Pancreas (tissue), 10 donors: Measurements from ENCODE around the gene MSL3B.

ENCODE experiments used
- ATAC-seq, 4 donors: fragments of 200-7000 bp; cut with Tn5 transposase; one replicate each; pipeline versions ENCODE4 v1.8.0 to v1.9.1; 2020; ENCODE audit warnings: mild to moderate bottlenecking in 4 of 4, moderate library complexity in 4 of 4
- DNase-seq, 6 donors: peaks; one replicate each; pipeline ENCODE4 v3.0.0-alpha.2; 2020
- FAIRE-seq: peaks from 2 replicates; lab custom pipeline; 2012; peaks lifted over from hg19 to GRCh38; lab: Jason Lieb, UNC
- H3K27ac ChIP-seq, 4 donors: fragments of 200-600 bp; sonication (generic); 1 replicate in 3 of 4; 2 replicates in 1 of 4; pipeline versions ENCODE4 v1.5.0 to v1.8.0; 2020
- H3K27me3 ChIP-seq, 4 donors: fragments of 200-600 bp; one replicate each; pipeline ENCODE4 v1.8.0; 2021
- H3K36me3 ChIP-seq, 3 donors: fragments of 200-600 bp; sonication (generic) in 1 of 3; one replicate each; pipeline versions ENCODE4 v1.5.0 to v1.8.0; 2020 to 2021
- H3K4me1 ChIP-seq, 3 donors: fragments of 200-600 bp; one replicate each; pipeline ENCODE4 v1.8.0; 2021
- H3K4me3 ChIP-seq, 4 donors: fragments of 200-600 bp; sonication (generic) in 2 of 4; one replicate each; pipeline versions ENCODE4 v1.5.0 to v1.8.0; 2020 to 2021
- H3K9me3 ChIP-seq, 4 donors: fragments of 200-600 bp; one replicate each; pipeline ENCODE4 v1.8.0; 2021
- WGBS, 2 donors: extraction: QIAGEN DNeasy Blood & Tissue Kit; methylation state at CpG; one replicate each; pipeline ENCODE4 v1.1.7; 2013; 5-methylcytosine and 5-hydroxymethylcytosine counted together
- intact Hi-C, 3 donors: fragments of 100-400 bp; cut with DNase I; formaldehyde crosslinking; loops; one replicate each; pipeline versions ENCODE4 v1.11.1 to v1.14.2; 2022
- TF ChIP-seq, protein P1 (sequence below), 4 donors: fragments of 200-600 bp; sonication (generic) in 3 of 4; IDR thresholded peaks; one replicate each; pipeline versions ENCODE4 v1.5.0 to v1.8.0; 2021; ENCODE audit warnings: antibody characterized with exemption in 4 of 4
- donor health status: healthy with polysubstance abuse.
- donor health status: DM: no; HTN: no; CAD: no; lungs with moderate emphysema.
- donor health status: DM: no; HTN: no; CAD: no.
- donor health status: control.
- donor health status: control.
- donor health status: Bipolar disorder and iron deficiency.
- donor health status: DM: yes; HTN: yes; CAD: no.
- donor health status: DM: no; HTN: no; CAD: no.
- donor health status: DM: no; HTN: no; CAD: no.
- donor health status: DM: yes; HTN: yes; CAD: no.

The MSL3B gene

DNA sequence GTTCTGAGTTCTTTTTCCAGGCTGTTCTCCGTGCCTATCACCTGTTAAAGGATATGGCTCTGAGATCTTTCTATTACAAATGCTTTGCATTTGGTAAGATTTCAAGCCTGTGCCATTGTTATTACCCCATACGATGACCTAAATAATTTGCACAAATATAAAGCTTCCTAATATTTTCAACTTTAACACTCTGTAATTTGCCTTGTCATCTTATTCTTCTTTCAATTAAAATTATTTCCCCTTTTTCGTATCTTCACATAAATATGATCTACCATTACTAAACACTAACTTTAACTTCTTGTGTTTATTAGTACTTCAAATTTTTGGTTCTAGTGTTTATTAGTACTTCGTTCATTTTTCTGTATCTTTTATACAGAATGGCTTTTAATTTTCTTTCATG lies 3.2 kb upstream of the MSL3B start:
- H3K36me3 ChIP-seq: no peaks in the 10 kb centered on the region
- intact Hi-C loops: no loop called here
- WGBS, 2 donors: 45 to 61% methylated on average over 4 of the region's 4 CpGs
- FAIRE-seq: no peak
- H3K4me3 ChIP-seq: no peak overlapping the region
- no peak for DNase-seq
- TF ChIP-seq, protein P1, sequence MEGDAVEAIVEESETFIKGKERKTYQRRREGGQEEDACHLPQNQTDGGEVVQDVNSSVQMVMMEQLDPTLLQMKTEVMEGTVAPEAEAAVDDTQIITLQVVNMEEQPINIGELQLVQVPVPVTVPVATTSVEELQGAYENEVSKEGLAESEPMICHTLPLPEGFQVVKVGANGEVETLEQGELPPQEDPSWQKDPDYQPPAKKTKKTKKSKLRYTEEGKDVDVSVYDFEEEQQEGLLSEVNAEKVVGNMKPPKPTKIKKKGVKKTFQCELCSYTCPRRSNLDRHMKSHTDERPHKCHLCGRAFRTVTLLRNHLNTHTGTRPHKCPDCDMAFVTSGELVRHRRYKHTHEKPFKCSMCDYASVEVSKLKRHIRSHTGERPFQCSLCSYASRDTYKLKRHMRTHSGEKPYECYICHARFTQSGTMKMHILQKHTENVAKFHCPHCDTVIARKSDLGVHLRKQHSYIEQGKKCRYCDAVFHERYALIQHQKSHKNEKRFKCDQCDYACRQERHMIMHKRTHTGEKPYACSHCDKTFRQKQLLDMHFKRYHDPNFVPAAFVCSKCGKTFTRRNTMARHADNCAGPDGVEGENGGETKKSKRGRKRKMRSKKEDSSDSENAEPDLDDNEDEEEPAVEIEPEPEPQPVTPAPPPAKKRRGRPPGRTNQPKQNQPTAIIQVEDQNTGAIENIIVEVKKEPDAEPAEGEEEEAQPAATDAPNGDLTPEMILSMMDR (IDR thresholded peaks at IDR 0.05): no peak
- ATAC-seq: no peak
- H3K9me3 ChIP-seq: no peaks in the 10 kb centered on the region
- H3K27me3 ChIP-seq: peaks cover 0 to 32% (median 0%) of the 10 kb centered on the region in 4 donors
- no peak overlapping the region for H3K27ac ChIP-seq
- no peaks in the 10 kb centered on the region for H3K4me1 ChIP-seq

DNA sequence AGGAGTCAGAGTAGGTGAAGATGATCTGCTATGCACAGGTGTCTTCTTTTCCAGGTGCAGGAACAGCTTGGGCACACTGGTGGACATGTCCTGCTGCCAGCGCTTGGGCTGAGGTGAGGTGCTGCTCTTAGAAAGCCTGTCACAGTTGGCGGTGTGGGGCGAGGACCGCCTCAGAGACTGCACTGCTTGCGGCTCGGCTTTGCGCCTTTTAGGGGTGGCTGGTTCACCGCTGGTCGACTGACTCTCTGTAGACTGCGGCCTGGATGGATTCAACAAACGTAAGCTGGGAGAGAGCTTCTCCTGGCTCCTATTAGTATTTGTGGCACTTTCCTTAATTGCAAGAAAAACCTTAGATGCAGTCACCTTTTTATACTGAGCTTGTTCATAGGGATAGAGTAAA lies 1.7 kb downstream of the MSL3B start:
- H3K4me3 ChIP-seq: no peak overlapping the region

DNA sequence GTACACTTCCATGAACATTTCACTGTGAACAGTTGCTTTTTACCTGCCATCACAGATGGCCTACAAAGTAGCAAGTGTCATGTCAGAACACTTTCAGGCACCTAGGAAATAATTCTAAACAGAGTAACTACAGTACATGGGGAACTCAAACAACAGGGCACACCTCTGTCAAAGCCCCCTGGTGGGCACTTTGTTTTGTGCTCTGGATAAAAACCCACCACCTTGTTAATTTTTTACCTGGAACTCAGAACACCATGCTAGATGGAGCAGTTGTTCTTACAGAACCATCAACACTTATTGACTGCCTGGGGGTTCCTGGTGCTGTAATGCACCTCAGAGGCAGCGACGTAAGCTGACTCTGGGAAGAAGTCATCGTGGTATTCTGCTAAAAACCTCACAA lies 2.3 kb downstream of the MSL3B start:
- Histone ChIP-seq H3K27ac (no peak overlapping the region), H3K36me3 (peaks cover 0 to 2% (median 0%) of the 10 kb centered on the region in 3 donors), H3K4me3 (no peak overlapping the region), H3K27me3 (peaks cover 0 to 19% (median 0%) of the 10 kb centered on the region in 4 donors), H3K4me1 (no peaks in the 10 kb centered on the region), H3K9me3 (no peaks in the 10 kb centered on the region)
- TF ChIP-seq, protein P1 (IDR thresholded peaks at IDR 0.05): no peak
- intact Hi-C loops: no loop called here
- WGBS, 2 donors: 95 to 96% methylated on average over 3 of the region's 3 CpGs
- FAIRE-seq: no peak
- ATAC-seq: no peak
- no peak for DNase-seq

More for the DNA sequence above, 1.7 kb downstream of the MSL3B start:
- H3K27me3 ChIP-seq: peaks cover 0 to 26% (median 0%) of the 10 kb centered on the region in 4 donors
- peaks cover 0 to 2% (median 0%) of the 10 kb centered on the region in 3 donors for H3K36me3 ChIP-seq
- no peak for ATAC-seq
- intact Hi-C loops: no loop called here
- TF ChIP-seq, protein P1 (IDR thresholded peaks at IDR 0.05): no peak
- WGBS, 2 donors: 96 to 97% methylated on average over 11 of the region's 11 CpGs
- H3K9me3 ChIP-seq: no peaks in the 10 kb centered on the region
- H3K4me1 ChIP-seq: no peaks in the 10 kb centered on the region
- no peak overlapping the region for H3K27ac ChIP-seq
- no peak for FAIRE-seq
- DNase-seq: no peak

DNA sequence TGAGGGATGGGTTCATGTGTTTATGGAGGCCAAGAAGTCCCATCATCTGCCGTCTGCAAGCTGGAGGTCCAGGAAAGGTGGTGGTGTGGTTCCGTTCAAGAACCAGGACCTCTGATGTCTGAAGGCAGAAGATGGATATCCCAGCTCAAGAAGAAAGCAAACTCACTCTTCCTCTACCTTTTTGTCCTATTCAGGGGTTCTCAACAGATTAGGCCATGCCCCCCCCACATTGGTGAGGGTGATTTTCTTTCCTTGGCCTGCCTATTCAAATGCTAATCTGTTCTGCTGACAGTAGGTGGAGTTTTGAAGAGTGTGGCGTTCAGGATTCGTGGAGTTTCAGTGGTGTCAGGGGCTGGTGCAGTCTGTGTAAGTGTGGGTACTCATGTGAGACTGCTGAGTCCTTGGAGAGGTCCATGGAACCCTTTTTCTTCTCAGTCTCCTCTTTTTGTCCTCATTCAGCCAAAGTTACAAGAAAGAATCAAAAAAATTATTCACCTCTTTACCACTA lies 5.9 kb downstream of the MSL3B start:
- FAIRE-seq (no peak), DNase-seq (no peak), ATAC-seq (no peak)
- WGBS, 2 donors: 70 to 71% methylated on average over 4 of the region's 4 CpGs
- Histone ChIP-seq H3K9me3 (no peaks in the 10 kb centered on the region), H3K36me3 (peaks cover 0 to 2% (median 0%) of the 10 kb centered on the region in 3 donors), H3K4me1 (no peaks in the 10 kb centered on the region), H3K27me3 (no peaks in the 10 kb centered on the region), H3K27ac (no peak overlapping the region), H3K4me3 (no peak overlapping the region)
- TF ChIP-seq, protein P1 (IDR thresholded peaks at IDR 0.05): no peak
- intact Hi-C loops: no loop called here

DNA sequence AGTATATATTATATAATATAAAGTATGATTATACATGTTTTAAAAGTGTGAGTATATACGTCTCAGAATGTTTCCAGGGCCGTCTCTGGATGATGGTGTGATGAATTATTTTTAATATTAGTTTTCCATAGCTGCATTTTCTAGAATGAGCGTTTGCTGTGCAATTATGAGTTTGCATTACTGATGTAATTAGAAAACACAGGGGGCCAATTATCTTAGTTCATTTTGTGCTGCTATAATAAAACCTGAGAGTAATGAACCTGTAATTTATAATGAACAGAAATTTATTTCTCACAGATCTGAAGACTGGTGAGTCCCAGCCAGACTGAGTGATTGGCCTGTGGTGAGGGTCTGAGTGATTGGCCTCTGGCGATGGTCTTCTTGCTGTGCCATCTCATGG lies 9.9 kb downstream of the MSL3B start:
- 67 to 79% methylated on average over 4 of the region's 4 CpGs for WGBS, 2 donors
- Histone ChIP-seq H3K27me3 (no peaks in the 10 kb centered on the region), H3K27ac (no peak overlapping the region), H3K9me3 (no peaks in the 10 kb centered on the region), H3K4me1 (peaks cover 0 to 5% (median 0%) of the 10 kb centered on the region in 3 donors), H3K4me3 (no peak overlapping the region), H3K36me3 (no peaks in the 10 kb centered on the region)
- TF ChIP-seq, protein P1 (IDR thresholded peaks at IDR 0.05): no peak
- no peak for DNase-seq
- no peak for FAIRE-seq
- no peak for ATAC-seq
- intact Hi-C loops: no loop called here
